ENCODE results near the gene PKMYT1.

PKMYT1 gene

DNA sequence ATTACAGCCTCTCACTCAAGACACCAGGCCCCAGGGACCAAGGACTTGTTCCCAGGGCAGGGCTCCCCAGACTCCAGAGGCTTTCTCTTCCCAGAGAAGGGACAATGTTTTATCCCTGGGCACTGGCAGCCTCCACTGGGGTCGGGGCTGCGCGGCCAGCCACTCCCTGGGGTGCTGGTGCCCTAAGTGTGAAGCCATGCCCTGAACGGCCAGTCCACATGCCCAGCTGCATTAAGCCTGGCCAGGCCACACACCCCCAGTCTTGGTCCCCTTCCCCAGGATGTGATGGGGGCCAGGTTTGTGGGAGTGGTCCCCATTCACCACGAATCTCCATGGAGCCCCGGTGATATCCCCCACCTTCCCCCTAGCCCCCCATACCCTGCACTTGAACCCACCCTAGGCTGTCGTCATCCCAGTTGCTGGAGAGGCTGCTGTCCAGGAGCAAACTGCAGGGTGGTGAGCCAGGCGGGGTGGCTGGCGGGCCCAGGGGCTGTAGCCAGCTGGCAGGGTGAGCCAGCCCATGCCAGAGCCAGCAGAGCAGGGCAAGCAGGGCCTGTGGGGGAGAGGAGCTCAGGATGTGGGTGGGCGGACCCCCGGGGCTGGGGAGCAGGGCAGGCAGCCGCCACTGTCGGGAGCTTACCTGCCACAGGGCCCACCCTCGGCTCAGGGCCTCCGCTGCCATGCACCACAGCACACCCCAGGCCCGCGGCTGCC, 6.5 kb downstream of the PKMYT1 start:
- DNase-seq (ENCODE audit: low read depth in 2 of 2), result no peak

DNA sequence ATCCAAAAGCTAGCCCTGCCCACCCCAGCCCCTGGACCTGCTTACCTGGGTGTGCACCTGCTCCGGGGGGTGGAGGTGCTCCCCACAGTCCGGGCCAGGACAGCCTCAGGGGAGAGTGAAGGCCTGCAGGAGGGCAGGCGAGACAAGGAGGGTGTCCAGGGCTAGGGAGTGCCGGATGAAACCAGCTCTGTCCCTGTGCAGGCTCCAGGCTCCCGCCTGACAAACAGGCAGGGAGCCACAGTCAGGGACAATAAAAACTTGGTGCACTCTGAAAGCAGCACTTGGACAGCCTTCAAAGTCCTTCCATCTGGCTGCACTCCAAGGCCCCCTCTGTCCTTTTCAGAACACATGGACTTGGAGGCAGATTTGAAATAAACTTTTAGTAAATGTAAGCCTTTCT, 7.2 kb downstream of the PKMYT1 start:
- no peak for DNase-seq (ENCODE audit: low read depth in 2 of 2)

DNA sequence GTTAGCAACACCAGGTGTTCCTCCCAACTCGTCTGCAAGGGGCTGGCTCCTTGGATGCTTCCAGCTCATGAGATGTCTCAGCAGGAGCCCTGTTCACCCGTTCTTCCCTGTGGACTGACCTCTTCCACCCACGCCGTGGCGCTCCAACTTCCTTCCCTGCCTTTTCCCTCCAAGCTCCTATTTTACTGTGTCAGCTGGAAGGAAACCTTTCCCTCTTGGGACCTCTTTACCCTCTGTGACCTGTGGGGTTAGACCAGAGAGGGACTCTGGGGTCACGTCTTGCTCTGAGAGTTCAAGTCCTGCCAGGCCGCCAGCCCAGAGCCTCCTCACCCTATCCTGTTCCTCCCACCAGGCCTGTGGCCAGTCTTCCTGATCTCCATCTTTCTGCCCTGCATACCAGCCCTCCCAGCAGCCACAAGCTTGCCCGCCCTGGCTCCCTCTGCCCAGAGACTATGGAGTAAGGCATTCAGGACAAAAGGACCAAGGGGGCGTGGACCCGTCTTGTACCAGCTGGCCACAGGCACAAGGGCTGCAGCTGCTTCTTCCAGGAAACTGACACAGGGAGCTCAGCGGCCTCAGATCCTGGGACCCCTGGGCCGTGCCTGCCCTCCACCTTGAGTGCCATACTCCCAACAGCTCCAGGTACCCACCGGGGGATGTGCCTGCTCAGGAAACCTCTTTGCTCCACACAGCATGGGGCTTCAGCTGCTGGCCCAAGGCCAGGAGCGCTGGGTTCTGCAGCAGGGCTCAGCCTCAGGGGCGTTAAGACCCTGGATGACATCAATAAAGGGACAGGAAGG, 8.1 kb downstream of the PKMYT1 start:
- DNase-seq (ENCODE audit: low read depth in 2 of 2), result no peak

DNA sequence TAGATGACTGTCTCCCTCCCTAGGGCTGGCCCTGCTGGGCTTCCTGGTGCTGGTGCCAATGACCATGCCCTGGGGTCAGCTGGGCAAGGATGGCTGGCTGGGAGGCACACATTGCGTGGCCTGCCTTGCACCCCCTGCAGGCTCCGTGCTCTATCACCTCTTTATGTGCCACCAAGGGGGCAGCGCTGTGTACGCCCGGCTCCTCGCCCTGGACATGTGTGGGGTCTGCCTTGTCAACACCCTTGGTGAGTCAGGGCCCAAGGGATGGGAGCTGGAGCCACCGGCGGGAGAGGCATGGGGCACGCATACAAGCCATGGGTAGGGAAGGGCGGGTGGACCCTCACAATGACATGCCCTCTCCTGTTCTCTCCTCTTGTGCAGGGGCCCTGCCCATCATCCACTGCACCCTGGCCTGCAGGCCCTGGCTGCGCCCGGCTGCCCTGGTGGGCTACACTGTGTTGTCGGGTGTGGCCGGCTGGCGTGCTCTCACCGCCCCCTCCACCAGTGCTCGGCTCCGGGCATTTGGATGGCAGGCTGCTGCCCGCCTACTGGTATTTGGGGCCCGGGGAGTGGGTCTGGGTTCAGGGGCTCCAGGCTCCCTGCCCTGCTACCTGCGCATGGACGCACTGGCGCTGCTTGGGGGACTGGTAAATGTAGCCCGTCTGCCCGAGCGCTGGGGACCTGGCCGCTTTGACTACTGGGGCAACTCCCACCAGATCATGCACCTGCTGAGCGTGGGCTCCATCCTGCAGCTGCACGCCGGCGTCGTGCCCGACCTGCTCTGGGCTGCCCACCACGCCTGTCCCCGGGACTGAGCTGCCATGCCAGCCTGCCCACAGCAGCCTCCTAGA, 8.9 kb downstream of the PKMYT1 start:
- no peak for DNase-seq (ENCODE audit: low read depth in 2 of 2)

DNA sequence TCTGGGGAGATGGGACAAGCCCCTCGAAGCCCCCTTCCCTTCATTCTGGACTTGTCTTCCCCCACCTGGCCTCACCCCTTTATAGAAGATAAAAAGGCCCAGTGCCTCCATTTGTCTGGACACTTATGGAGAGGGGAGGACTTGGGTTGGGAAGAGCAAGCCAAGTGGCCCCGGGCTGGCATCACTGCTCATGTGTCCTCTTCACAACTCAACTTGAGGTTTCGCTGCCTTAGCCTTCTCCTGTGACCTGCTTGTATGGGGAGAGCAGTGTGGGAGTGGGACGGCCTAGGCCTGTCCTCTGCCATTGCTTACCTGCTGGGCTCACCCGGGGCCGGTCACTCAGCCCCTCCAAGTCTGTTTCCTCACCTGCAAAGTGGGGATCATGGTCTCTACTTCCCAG, 9.7 kb downstream of the PKMYT1 start:
- no peak for DNase-seq (ENCODE audit: low read depth in 2 of 2)

DNA sequence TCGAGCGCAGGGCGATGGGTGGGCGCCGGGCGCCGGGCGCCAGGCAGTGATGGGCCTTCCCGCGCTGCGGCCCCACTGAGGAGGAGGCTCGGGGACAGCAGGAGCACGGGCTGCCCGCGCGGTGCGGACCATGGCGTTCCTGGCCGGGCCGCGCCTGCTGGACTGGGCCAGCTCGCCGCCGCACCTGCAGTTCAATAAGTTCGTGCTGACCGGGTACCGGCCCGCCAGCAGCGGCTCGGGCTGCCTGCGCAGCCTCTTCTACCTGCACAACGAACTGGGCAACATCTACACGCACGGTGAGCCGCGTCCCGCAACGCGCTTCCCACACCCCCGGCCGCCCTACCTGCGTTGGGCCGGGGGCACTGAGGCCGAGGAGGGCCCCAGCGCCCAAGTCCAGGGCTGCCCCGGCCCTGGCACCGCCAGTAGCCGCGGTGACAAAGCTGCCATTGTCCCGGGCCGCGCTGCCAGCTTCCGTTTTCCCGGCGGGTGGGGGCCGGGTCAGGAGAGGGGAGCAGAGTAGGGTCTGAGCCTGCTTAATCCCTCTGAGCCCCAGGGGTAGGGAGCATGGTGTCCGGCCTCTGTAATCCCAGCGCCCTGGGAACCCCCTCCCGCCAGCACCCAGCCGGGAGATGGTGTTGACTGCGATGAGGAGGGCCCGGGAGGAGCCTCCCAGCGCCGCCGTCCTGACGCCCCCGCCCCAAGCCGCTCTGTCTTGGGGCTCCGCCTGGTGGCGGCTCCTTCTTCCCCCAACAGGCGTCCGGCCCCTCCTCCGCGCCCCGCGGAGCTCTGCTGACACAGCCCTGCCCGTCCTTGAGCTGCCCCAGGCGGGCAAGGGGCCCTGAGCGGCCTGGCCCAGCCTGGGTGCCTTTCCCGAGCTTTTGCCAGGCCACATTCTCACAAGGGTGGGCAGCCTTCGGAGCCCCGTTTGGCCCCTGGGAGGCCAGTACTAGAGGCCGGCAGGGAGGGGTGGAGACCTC, 10.4 kb downstream of the PKMYT1 start:
- DNase-seq (ENCODE audit: low read depth in 2 of 2), result peak; percentile 25 to 61

DNA sequence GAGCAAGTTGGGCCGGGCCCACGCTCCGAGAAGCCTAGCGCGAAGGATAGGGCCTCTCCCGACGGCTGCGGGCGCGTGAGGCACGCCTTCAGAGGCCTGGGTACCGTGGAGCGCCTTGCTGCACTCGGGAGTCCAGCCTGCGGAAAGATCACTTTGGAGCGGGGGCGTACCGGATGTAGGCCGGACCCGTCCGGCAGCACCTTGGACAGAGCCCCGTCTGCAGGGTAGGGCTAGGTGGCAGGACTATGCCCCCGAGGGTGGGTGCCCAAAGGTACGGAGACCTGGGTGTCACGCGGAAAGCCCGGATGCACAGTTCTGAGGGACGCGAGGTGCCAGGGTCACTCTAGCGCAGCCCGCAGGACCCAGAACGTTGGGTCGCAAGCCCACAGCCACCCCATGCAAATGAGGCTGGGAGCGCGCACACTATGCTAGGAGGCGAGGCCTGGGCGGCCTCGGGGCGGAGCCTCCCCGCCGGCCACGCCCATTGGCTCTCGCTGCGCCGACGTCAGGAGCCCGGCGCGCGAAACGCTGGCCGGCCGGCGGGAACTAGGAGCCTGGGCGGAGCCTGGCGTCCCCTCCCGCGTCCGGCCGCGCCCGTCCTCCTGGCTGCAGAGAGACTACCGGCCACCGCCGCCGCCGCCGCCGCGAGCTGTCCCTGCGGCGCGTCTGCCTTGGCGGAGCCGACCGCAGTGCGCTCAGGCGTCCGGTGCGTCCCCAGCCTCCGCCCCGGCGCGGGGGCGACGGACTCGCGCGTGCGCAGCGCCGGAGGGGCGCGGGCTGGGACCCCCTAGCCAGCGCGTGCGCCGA, 11.3 kb downstream of the PKMYT1 start, which contains the start of gene PAQR4:
Gene PAQR4, plus strand, starts transcription at position 611 of the 807 bp plus-strand sequence. CDS start 327 bp downstream, outside the sequence.
- DNase-seq (ENCODE audit: low read depth in 2 of 2), result peak; percentile 33 to 70

DNA sequence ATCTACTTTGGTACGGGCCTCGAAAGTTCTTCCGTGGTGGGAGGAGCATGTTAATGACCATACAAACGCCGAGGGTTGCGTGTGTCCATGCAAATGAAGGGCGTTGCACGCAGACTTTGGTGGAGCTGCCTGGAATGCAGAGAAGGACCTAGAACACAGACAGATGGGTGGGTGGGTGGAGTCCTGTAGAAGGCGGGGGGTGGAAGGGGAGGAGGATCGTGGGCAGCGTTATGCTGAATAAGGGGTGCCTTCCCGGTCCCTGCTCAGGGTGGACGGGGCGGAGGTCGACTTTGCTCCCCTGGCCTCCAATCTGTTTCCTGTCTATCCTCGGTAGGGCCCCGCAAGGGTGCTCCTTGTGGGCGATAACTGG, 11.9 kb downstream of the PKMYT1 start:
- no peak for DNase-seq (ENCODE audit: low read depth in 2 of 2)

DNA sequence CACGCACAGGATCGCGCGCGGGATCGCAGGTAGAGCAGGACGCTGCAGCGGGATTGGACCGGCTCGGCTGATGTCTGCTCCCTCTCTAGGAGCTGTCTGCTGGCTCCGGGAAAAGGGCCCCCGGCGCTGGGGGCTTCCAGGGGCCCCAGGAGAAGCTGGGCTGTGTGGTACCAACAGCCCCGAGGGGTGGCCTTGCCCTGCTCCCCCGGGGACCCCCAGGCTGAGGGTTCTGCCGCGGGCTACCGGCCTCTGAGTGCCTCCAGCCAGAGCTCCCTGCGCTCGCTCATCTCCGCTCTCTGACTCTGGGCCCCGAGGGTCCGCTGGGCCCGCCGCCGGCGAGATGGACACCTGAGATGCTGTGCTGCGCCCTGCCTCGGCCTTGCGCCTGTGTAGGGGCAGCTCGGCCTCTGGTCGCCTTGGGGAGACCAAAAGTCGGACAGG, 12.5 kb downstream of the PKMYT1 start:
- no peak for DNase-seq (ENCODE audit: low read depth in 2 of 2)

DNA sequence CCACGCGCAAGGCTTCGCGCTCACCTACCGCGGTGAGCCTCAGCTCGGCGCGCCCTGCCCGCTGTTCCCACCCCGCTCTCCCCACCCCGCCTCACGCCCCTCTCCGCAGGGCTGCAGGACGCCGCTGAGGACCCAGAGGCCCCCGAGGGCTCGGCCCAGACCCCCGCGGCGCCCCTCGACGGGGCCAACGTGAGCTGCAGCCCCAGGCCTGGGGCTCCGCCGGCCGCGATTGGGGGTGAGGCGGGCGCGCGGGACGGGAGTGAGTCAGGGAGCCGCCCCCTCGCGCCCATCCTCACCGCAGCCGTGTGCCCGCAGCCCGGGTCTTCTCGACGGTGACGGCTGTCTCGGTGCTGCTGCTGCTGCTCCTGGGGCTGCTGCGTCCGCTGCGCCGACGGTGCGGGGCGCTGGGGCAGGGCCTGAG, 13.0 kb downstream of the PKMYT1 start:
- DNase-seq (ENCODE audit: low read depth in 2 of 2), result no peak

DNA sequence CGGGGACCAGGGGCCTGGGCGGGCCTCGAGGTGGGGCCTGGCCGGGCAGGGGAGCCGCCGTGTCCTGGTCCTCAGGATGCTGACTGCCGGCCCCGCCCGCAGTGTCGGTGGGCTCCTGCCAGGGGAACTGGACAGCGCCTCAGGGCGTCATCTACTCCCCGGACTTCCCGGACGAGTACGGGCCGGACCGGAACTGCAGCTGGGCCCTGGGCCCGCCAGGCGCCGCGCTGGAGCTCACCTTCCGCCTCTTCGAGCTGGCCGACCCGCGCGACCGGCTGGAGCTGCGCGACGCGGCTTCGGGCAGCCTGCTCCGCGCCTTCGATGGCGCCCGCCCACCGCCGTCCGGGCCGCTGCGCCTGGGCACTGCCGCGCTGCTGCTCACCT, 13.4 kb downstream of the PKMYT1 start:
- no peak for DNase-seq (ENCODE audit: low read depth in 2 of 2)

DNA sequence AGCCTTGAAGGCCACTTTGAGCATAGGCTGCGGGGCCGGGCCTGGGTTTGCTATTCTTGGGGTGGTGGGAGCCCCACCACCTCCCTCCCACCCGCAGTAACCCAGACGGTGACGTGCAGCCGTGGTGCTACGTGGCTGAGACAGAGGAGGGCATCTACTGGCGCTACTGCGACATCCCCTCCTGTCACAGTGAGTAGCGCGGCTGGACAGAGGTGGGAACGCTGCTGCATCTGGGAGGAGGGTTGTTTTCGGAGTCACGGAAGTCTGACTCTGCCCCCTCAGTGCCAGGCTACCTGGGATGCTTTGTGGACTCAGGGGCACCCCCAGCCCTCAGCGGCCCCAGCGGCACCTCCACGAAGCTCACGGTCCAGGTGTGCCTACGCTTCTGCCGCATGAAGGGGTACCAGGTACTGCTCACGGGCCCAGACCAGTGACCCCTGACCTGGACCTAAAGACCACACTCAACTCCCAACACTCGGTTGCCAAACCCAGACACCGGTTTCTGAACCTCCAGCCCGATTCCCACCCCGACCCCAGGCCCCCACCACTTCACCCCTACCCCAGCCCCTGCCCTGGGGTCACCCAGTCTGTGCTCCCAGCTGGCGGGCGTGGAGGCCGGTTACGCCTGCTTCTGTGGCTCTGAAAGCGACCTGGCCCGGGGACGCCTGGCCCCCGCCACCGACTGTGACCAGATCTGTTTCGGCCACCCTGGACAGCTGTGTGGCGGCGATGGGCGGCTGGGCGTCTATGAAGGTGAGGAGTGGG, 14.0 kb downstream of the PKMYT1 start:
- DNase-seq (ENCODE audit: low read depth in 2 of 2), result no peak

DNA sequence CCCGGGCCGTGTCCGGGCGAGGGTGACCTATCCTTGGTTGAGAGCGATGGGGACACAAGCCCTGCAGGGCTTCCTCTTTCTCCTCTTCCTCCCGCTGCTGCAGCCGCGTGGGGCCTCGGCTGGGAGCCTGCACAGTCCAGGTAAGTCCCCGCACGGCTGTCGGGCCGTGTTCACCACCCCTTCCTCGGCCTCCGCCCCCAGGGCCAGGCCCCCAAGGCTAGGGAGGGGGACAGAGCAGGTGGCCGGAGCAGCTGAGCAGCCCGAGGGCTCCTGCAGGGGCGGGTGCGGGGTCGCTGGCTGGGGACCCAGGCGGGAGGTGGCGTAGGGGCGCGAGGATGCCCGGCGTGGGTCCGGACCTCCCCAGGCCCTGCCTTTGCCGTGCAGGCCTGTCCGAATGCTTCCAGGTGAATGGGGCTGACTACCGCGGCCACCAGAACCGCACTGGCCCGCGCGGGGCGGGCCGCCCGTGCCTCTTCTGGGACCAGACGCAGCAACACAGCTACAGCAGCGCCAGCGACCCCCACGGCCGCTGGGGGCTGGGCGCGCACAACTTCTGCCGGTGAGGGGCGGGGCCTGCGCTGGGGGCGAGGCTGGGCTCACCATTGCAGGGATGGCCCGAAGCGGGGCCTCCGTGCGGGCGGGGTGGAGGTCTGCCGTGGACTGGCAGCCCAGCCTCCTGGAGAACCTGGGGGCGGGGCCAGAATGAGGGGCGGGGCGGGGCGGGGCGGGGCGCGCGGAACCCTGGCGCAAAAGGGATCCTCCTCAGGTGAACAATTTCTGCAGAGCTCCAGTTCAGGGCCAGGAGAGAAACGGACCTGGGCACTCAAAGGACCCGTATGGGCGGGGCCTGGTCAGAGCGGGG, 15.5 kb downstream of the PKMYT1 start:
- no peak for DNase-seq (ENCODE audit: low read depth in 2 of 2)

DNA sequence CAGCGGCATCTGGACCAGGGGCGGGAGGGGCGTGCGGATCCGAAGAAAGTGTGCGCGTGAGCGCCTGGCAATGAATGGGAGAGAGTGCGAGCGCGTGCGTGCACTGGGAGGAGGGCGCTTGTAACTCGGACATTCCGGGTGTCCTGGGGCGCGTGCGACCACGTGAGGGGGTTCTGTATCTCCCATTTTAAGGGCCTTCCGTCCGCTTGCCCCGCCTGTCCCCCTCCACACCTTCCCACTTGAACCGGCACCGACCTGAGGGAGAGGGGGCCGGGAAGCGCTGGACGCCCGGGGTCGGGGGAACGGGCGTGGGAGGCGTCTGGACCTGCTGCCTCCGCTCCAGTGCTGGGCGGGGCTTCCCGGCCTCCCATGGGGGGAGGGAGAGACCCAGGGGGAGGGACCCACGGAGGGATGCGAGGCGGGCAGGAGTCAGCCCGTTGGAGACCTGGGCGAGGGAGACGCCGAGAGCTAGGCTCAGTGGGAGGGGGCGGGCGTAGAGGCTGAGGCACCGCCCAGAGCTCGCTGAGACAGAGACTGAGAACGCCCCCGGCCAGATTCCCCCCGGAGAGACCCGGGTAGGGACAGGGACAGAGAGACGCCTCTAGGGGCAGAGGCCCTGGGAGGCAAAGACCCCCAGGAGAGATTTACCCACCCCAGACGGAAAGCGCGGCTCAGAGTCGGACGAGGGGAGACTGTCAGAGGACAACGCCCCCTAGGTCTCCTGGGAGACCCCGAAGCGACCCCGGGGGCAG, 16.3 kb downstream of the PKMYT1 start, which contains the start of gene KREMEN2:
Gene KREMEN2, plus strand, starts transcription at position 553 of the 752 bp plus-strand sequence. CDS start 246 bp downstream, outside the sequence.
- DNase-seq (ENCODE audit: low read depth in 2 of 2), result peak in 1 of 2 donors; percentile 50

DNA sequence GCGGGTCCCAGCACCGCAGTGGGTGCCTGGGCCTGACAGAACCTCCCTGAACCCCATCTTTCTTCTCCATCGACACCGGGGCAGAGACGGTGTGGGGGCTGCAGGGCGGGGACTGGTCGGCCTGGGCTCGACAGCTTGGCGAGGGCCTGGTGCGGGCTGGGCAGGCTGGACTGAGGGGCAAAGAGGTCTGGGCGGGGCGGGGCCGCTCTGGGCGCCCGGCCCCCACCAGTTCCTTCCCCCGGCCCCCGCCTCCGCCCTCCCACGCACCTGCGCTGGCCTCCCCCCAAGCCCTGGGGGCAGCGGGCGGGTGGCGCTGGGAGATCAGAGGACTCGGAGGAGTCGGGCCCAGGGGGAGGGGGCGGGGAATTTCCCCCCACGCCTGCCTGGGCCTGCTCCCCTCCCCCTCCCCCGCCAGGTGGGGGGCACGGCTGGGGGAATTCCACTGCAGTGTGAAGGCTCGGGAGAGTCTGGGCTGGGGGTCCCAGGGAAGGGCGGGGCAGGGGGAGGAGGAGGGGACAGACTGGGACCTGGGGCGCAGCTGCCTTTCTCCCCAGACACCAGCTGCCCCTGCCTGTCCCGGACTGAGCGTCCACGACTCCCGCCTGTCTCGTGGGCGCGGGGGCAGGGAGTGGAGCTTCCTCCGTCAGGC, 17.0 kb downstream of the PKMYT1 start:
- DNase-seq (ENCODE audit: low read depth in 2 of 2), result peak; percentile 34 to 69

DNA sequence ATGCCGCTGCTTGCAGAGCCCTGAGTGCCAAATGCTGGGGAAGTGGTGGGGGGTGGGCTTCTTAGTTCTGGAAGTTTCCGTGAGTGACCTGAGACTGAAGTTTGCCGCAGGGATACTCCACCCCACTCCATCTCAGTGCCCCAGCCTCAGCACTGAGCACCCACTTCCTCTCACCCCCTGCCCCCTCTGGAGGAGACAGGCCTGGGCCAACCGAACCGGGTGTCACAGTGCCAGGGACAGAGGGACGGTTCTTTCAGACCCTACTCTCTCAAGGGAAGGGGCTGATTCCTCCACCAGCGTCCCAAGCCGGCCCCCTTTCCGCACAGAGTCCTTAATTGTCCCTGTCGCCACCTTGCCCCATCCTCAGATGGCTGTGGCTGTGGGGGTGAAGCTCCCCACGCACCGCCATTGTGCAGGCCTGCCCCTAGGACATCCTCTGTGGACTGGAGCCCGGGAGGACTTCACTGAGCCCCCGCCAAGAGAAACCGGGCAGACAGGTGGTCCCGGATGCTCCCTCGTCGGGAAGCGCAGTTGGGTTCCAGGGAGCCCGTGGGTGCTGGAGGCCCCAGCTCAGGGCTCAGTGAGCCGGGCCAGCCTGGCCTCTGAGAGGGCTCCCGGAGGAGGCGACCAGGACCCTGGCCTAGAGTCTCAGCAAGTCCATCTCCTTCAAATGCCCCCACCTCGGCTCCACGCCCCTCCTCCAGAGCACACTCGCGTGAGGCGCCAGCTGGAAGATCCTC, 17.7 kb downstream of the PKMYT1 start:
- DNase-seq (ENCODE audit: low read depth in 2 of 2), result no peak

Measured in stimulated activated CD8-positive, alpha-beta memory T cell treated with anti-CD3 and anti-CD28 coated beads, Interleukin-7, amount 100 ng/mL, for 4 hours (primary cell).